Eye (tissue), 1 donor: Measurements from ENCODE around the gene CLEC14A.

Experiments
- DNase-seq: peaks from one replicate; pipeline ENCODE4 v3.0.0-alpha.2; 2015

The CLEC14A gene

GRCh38 chr14:38255673-38256532, at the start of gene CLEC14A:
TSS of gene CLEC14A (minus strand) at chr14:38256093. CDS start at chr14:38256022, 71 bp downstream.
- DNase-seq = peak; percentile 77

DNA sequence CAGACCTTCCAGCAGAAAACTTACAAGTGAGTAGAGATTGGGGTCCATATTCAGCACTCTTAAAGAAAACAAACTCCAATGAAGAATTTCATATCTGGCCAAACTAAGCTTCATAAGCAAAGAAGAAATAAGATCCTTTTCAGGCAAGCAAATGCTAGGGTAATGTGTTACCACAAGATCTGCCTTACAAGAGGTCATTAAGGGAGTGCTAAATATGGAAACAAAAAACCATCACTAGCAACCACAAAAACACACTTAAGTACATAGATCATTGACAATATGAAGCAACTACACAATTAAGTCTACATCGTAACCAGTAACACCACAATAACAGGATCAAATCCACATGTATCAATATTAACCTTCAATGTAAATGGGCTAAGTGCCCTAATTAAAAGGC, 47.1 kb upstream of the CLEC14A start:
- DNase-seq = no peak

- DNase-seq = no peak
Observed at GRCh38 chr14:38302034-38302433, 46.1 kb upstream of the CLEC14A start.

DNA sequence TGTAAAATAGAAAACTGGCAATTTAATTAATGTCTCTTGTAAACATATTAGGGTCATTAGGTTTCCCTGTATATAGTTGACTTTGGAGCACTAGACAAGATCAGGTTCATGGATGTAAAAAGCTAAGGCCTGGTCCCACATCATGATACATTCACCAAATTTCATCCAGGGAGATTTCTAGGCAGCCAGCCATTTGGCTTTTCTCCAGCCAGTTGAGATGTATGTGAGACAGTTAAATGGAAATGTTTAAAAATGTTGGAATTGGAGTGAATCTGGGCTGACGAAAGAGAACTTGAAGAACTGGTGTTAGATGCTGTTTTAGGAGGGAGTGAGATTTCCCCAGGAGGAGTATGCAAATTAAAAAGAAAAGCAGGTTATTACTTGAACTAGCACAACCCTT, 41.8 kb upstream of the CLEC14A start:
- DNase-seq = no peak

- no peak for DNase-seq
Observed at GRCh38 chr14:38291681-38292467, 36.0 kb upstream of the CLEC14A start.

GRCh38 chr14:38290601-38291188, 34.8 kb upstream of the CLEC14A start:
- DNase-seq = no peak

DNA sequence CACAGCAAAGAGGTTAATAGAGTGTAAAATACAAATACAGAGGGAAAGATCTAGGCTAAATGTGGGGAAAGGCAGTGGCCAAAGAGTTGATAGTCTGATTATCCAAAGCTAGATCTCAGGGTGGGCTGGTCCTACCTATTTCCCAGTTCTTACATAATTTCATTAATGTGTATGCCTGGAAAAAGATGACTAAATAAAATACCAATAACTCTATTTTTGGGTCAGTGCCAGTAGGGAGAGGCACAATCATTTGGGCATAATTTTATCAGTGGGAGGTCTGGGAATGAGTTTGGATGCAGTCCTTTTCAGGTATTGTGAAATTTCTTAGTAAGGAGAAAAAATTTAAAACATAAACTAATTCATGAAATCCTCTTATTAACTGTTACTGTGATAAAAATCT, 30.6 kb upstream of the CLEC14A start:
- no peak for DNase-seq

DNA sequence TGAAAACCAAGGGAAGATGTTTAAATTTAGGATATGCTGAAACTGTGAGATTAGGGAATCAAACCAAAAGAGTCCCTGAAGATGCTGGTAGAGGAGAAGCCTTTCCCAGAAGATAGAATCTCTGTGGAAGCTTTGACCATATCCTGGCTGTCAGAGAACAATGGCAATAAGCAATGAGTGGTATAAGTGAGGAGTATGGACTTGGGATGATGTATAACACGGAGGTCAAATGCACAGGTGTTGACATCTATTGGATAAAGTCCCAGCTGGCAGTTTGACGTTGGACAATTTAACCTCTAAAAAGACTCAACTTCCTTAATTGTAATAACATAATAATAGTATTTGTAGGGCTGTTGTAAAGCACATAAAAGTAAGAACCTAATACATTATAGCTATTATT, 30.1 kb upstream of the CLEC14A start:
- DNase-seq = no peak

DNA sequence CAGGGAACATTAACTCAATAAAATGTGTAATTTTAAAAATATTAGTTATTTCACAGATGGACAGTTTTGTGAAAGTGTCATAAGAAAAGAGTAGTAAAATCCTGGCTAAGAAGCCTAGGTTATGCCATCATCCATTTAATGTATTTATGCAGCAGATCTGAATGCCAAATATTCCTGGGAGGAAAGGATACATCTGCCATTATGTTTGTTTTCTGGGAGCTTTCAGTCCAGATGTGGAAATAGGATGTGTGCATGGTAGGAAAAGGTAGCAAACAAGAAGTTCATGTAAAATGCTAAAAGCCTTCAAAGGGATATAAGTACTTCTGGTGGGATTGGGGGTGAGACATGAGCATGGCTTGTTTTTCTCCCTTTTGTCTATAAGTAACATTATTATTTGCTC, 27.0 kb upstream of the CLEC14A start:
- DNase-seq = no peak

- no peak for DNase-seq
Observed at GRCh38 chr14:38280081-38280480, 24.2 kb upstream of the CLEC14A start.

- no peak for DNase-seq
Observed at GRCh38 chr14:38279572-38279971, 23.7 kb upstream of the CLEC14A start.

DNA sequence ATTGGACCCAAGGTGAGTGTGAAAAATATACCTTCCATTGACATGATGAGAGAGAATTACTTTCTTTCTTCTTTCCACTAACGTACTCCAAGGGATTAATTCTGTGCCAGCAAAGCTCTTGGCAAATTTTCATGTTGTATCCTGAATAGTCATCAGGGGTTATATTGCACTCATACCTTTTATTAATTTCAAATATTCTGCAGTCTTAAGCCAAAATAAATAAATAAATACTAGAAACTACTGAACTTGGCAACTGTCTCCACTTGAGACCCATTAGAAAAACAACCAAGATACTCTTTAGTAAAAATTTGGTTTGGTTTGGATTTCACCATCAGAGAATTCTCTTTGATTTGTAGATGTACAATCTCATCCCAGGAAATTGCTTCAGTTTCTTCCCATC, 22.1 kb upstream of the CLEC14A start:
- no peak for DNase-seq

- no peak for DNase-seq
Observed at GRCh38 chr14:38262844-38263243, 7.0 kb upstream of the CLEC14A start.

GRCh38 chr14:38261620-38262019, 5.7 kb upstream of the CLEC14A start:
- DNase-seq = no peak

GRCh38 chr14:38257507-38257906, 1.6 kb upstream of the CLEC14A start:
- no peak for DNase-seq

DNA sequence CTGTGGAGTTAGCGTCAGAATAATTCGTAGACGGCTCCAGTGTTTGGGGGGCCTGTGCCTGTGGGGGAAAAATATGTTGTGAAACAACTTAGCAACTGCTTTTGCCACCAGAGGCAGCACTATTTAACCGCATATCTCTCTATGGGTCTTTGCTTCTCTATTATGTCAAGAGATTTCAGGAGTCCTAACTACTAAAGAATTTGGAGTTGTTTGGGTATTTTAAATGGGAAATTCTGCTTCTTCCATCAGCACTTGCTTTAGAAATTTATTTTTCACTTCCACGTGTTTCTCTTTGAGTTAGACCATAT, 594 bp upstream of the CLEC14A start:
- DNase-seq = no peak

DNA sequence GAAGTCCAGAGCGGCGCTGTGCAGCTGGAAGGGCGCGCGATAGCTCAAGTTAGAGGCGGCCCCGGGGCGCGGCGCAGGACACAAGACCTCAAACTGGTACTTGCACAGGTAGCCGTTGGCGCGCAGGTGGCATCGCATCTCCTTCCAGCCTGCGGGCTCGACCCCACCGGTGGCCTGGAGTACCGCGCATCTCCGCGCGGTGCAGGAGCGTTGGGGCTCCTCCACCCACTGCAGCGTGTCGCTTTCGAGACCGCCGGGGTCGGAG, 553 bp downstream of the CLEC14A start:
- DNase-seq = no peak

DNA sequence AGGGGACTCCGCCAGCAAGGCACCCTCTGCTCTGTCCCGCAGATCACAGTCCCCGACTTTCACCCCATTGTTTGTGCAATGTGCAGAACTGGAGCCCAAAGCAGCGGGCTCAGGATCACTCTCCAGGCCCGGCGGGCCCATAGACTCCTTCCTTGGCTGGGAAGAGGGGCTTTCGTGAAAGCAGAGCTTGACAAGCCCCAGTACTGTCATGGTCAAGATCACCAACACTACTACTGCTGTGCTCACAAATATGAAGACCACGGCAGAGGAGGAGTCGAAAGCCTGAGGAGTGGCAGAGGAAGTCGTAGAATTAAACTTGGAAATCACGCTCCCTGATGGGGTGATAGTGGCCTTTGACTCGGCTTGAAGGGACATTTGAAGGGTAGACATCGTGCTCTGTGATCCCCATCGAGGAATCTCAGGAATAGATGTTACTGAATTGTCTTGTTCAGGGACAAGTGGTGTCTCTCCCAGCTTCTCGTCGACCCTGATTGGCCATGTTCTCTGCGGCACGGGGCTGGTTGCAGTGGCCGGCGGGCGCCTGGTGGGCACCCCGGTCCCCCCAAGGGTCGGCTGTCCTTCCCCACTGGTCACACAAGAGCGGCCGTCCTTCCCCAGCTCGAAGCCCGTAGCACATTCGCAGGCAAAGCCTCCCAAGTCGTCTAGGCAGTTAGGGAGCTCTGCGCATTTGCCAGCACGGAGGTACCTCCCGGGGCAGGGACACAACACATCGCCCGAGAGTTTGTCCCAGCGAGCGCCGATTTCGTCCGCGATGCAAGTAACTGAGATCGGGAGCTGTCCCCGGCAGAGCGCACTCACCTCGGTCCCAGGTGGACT, 1.1 kb downstream of the CLEC14A start:
- no peak for DNase-seq

DNA sequence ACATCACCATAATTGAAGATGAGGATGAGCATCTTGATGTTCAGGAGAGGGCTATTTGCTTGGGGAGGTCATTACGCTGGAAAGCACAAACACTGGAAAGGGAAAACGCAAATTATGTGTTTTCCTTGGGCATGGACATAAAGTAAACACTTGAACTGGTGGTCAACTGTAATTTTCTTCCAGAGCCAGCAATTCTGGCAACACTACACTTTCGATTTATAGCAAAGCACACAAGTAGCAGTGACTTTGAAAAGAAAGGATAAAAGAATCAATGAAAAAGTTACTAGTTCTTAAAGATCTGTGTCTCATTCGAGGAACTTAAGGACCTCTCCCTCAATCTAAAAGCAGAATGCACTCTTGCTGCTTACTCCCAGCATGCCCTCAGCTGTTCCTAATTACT, 2.2 kb downstream of the CLEC14A start:
- no peak for DNase-seq

GRCh38 chr14:38252066-38252710, 3.7 kb downstream of the CLEC14A start:
- no peak for DNase-seq

- DNase-seq = no peak
Observed at GRCh38 chr14:38250331-38250730, 5.6 kb downstream of the CLEC14A start.

DNA sequence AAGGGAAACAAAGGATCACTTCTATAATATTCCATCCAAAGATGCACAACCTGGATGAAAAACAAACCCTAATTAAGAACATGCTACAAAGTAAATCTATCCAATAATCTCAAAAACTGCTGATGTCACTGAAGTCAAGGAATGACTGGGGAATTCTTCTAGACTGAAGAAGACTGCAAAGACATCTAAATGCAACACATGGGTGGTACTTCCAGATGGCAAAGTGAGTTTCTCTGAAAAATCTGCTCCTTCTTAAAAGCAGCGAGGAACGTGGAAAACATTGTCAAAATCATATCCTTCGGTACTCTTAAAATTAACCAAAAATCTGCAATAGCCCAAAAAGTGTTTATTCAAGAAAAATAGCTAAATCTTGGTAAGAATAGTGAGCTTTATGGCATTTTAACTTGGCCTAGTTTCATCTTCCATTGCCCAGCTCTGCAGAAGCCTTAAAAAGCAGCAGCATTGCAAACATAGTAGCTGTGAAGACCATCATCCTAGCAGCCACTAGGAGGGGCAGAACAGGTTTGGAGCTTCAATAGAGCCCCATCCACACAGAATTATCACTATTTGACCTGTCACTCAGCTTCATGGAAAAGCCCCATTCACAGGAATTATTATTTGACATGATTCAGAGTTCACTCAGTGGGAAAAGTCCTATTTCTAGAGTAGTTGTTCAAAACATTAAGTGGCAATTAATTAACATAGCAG, 7.4 kb downstream of the CLEC14A start:
- no peak for DNase-seq
